K562 (cell line): ENCODE results near the gene FAM200B. TPM values are rescaled to one million over a fixed set of nuclear protein-coding genes. Genes with fewer than 3 reads are reported as not detected.

Experiments
- ATF6 ChIP-seq: sonication (generic); formaldehyde crosslinking; IDR thresholded peaks from 2 replicates; pipeline ENCODE4 v1.4.0; 2020; ENCODE audit warnings: mild to moderate bottlenecking, missing genetic modification reagents
- C11orf30 ChIP-seq: fragments of 450-650 bp; IDR thresholded peaks from 2 replicates; pipeline ENCODE4 v1.6.1; 2016; ENCODE audit warnings: low read depth, mild to moderate bottlenecking
- CBX5 ChIP-seq: IDR thresholded peaks from 2 replicates; pipeline ENCODE4 v1.6.1; 2014; ENCODE audit warnings: low read depth, borderline replicate concordance
- EP300 ChIP-seq: IDR thresholded peaks from 2 replicates; pipeline ENCODE4 v1.6.1; 2012; ENCODE audit warnings: low read length, improper control_type of control experiment
- FOXK2 ChIP-seq, 2 experiments: fragments of 450-650 bp; IDR thresholded peaks in 1 of 2; conservative IDR thresholded peaks in 1 of 2; 2 replicates each; pipeline ENCODE4 v1.6.1; 2016; ENCODE audit warnings: low read depth in 2 of 2, mild to moderate bottlenecking in 1 of 2
- HIVEP1 ChIP-seq: fragments of 250-450 bp; sonication (Bioruptor Pico); IDR thresholded peaks from 2 replicates; pipeline ENCODE4 v1.4.0; 2020; ENCODE audit warnings: mild to moderate bottlenecking
- HMG20A ChIP-seq: fragments of 450-650 bp; formaldehyde crosslinking; conservative IDR thresholded peaks from 2 replicates; pipeline ENCODE4 v1.4.0; 2020; ENCODE audit warnings: mild to moderate bottlenecking, mixed read lengths
- KDM4B ChIP-seq, 2 experiments: fragments of 450-650 bp in 1 of 2; sonication (generic) in 1 of 2; IDR thresholded peaks; 2 replicates each; pipeline ENCODE4 v1.6.1; 2016 to 2017; ENCODE audit warnings: borderline replicate concordance in 2 of 2, antibody characterized with exemption in 1 of 2, low read depth in 1 of 2, mild to moderate bottlenecking in 1 of 2
- L3MBTL2 ChIP-seq: fragments of 450-650 bp; IDR thresholded peaks from 2 replicates; pipeline ENCODE4 v1.6.1; 2016; ENCODE audit warnings: mild to moderate bottlenecking, moderate library complexity
- MBD2 ChIP-seq: sonication (generic); IDR thresholded peaks from 2 replicates; pipeline ENCODE4 v1.6.1; 2016; ENCODE audit warnings: low read depth, borderline replicate concordance
- MED1 ChIP-seq: sonication (generic); formaldehyde crosslinking; IDR thresholded peaks from 2 replicates; pipeline ENCODE4 v1.8.1; 2023; ENCODE audit warnings: missing genetic modification reagents, borderline replicate concordance
- MYNN ChIP-seq, 2 experiments: sonication (generic); formaldehyde crosslinking in 1 of 2; IDR thresholded peaks; 2 replicates each; pipeline versions ENCODE4 v1.5.0 to v1.6.1; 2016 to 2020; ENCODE audit warnings: antibody characterized with exemption in 1 of 2, missing genetic modification reagents in 1 of 2
- NFE2L1 ChIP-seq: fragments of 450-650 bp; IDR thresholded peaks from 2 replicates; pipeline ENCODE4 v1.6.1; 2016; ENCODE audit warnings: missing genetic modification characterization, low read depth, mild to moderate bottlenecking, missing compliant biosample characterization, moderate library complexity, borderline replicate concordance
- NFRKB ChIP-seq: fragments of 450-650 bp; IDR thresholded peaks from 2 replicates; pipeline ENCODE4 v1.6.1; 2016; ENCODE audit warnings: low read depth
- PHF20 ChIP-seq: fragments of 450-650 bp; IDR thresholded peaks from 2 replicates; pipeline ENCODE4 v1.6.1; 2018; ENCODE audit not compliant: partially characterized antibody
- PHF21A ChIP-seq: fragments of 450-650 bp; IDR thresholded peaks from 2 replicates; pipeline ENCODE4 v1.6.1; 2017; ENCODE audit warnings: low read depth, borderline replicate concordance
- POLR2H ChIP-seq: IDR thresholded peaks from 2 replicates; pipeline ENCODE4 v1.6.1; 2016; ENCODE audit warnings: missing genetic modification characterization, low read depth, mild to moderate bottlenecking, control low read depth, missing compliant biosample characterization, moderate library complexity
- TBP ChIP-seq: optimal IDR thresholded peaks from 2 replicates; pipeline ENCODE3; 2011; ENCODE audit warnings: low read depth, low read length, improper control_type of control experiment
- THRA ChIP-seq: fragments of 450-650 bp; IDR thresholded peaks from 2 replicates; pipeline ENCODE4 v1.6.1; 2017; ENCODE audit warnings: mild to moderate bottlenecking, moderate library complexity
- ZBTB7A ChIP-seq: IDR thresholded peaks from 2 replicates; pipeline ENCODE4 v1.6.1; 2011; ENCODE audit warnings: low read depth, mild to moderate bottlenecking, low read length, moderate library complexity, borderline replicate concordance; ENCODE audit not compliant: control insufficient read depth
- ZKSCAN8 ChIP-seq: fragments of 200-800 bp; sonication (Bioruptor generic); IDR thresholded peaks from 2 replicates; pipeline ENCODE4 v1.6.1; 2016; ENCODE audit warnings: missing genetic modification characterization, missing compliant biosample characterization
- ZNF3 ChIP-seq: fragments of 250-450 bp; sonication (Bioruptor Pico); IDR thresholded peaks from 2 replicates; pipeline ENCODE4 v1.5.0; 2021; ENCODE audit warnings: mild to moderate bottlenecking, moderate library complexity
- ZNF655 ChIP-seq: fragments of 250-450 bp; sonication (Bioruptor Pico); IDR thresholded peaks from 2 replicates; pipeline ENCODE4 v1.5.0; 2021
- polyA plus RNA-seq, 8 experiments: library from polyadenylated mRNA; depleted of rRNA in 4 of 8; stranded (reverse) in 5 of 8; unstranded in 3 of 8; fragments of >200 nt; fragmentation: Nextera tagmentation in 2 of 8; fragmentation: Illumina TruSeq in 1 of 8; extraction: Ambion mirVana in 2 of 8; extraction: Trizol in 1 of 8; gene quantifications; 2 replicates each; pipeline versions ENCODE4 v1.2.1 to v1.2.3, GENCODE V29; 2011 to 2014; ENCODE audit warnings: inconsistent platforms in 1 of 8, missing spikeins in 1 of 8
- total RNA-seq, 7 experiments: library from RNA; depleted of rRNA in 6 of 7; stranded (reverse); fragments of >200 nt in 6 of 7; fragmentation: Illumina TruSeq in 2 of 7; extraction: Trizol in 2 of 7; gene quantifications; 2 replicates each; pipeline versions ENCODE4 v1.2.1 to v1.2.3, GENCODE V29; 2011 to 2021; ENCODE audit warnings: low replicate concordance in 1 of 7

The FAM200B gene
- total and polyA plus RNA-seq, 9 of the 15 experiments (the other 6 are each of a cell fraction or from before 2014, with no cell fraction given) = 17.4 to 48.0 (median 25.5) TPM

GRCh38 chr4:15681372-15682241 lies at the start of gene FAM200B (continued):
- peak; percentile 79 for TF ChIP-seq PHF20
- TF ChIP-seq ZNF655 (CRISPR knock-in tag) = no peak
- 0 out of 2 replicates have a peak, but pooled peaks have one; percentile 7 for TF ChIP-seq ATF6 (CRISPR knock-in tag)
- TF ChIP-seq NFE2L1 (tag) = no peak
- peak; percentile 27 for TF ChIP-seq NFRKB
- TF ChIP-seq POLR2H = peak; percentile 81
- TF ChIP-seq THRA = no peak
- peak; percentile 82 for TF ChIP-seq TBP
- TF ChIP-seq ZNF3 (CRISPR knock-in tag) = no peak
- no peak for TF ChIP-seq ZKSCAN8 (CRISPR knock-in tag)
- no peak for TF ChIP-seq KDM4B (IDR thresholded peaks at IDR 0.05; ENCODE audit: borderline replicate concordance in 2 of 2, low read depth in 1 of 2)
- no peak for TF ChIP-seq MBD2
- no peak for TF ChIP-seq ZBTB7A
- TF ChIP-seq MYNN (IDR thresholded peaks at IDR 0.05) = peak; percentile 31; the same call in 1 of the 2 replicates
- TF ChIP-seq MYNN (CRISPR knock-in tag; IDR thresholded peaks at IDR 0.05) = no peak
- no peak; the same call in 1 of the 2 replicates for TF ChIP-seq CBX5
- no peak for TF ChIP-seq HIVEP1 (CRISPR knock-in tag)
- TF ChIP-seq EP300 = no peak; the same call in 1 of the 2 replicates
- TF ChIP-seq L3MBTL2 = peak; percentile 54; the same call in 1 of the 2 replicates
- no peak for TF ChIP-seq PHF21A
- TF ChIP-seq FOXK2 (conservative IDR thresholded peaks at IDR 0.05 in 1 of 2, IDR thresholded peaks at IDR 0.05 in 1 of 2; ENCODE audit: low read depth in 2 of 2) = peak; percentile 6 to 14; a peak in 2 of 4 replicates
- TF ChIP-seq MED1 (CRISPR knock-in tag) = no peak
- TF ChIP-seq HMG20A = no peak
- TF ChIP-seq C11orf30 = peak; percentile 37
